Measurements from ENCODE around the gene WWC1. TPM values are rescaled to one million over a fixed set of nuclear protein-coding genes. Genes with fewer than 3 reads are reported as not detected.

Gene WWC1
- total and polyA plus RNA-seq, 10 of the 15 experiments (the other 5 are each of a cell fraction or from before 2014, with no cell fraction given): 0.50 to 7.8 (median 2.5) TPM

DNA sequence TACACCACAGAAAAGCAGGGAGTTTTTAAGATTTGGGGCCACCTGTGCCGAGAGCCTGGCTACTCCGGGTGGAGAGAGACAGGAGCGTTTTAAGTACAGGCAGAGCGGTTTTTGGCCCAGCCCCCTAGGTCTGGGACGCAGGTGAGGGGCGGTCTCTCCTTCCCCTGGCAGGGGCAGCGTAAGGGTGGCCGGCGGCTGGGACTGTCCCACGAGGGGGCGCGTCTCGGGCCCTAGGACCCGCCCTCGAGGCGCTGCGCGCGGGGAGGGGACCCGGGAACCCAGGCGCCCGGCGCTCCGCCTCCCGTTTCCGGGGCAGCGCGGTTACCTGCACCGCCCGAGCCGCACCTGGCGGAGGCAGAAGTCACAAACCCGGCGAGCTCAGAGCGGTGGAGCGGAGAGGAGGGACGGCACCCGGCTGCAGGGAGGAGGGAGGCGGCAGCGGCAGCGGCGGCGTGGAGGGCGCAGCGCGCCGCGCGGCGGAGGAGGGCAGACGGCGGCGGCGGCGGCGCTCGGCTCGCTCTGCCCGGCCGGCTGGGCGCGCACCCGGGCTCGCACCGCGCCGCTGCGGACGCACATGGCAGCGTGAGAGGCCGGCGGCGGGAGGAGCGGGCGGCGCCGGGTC lies at the start of gene WWC1 (continued):
- TF ChIP-seq, protein P1, sequence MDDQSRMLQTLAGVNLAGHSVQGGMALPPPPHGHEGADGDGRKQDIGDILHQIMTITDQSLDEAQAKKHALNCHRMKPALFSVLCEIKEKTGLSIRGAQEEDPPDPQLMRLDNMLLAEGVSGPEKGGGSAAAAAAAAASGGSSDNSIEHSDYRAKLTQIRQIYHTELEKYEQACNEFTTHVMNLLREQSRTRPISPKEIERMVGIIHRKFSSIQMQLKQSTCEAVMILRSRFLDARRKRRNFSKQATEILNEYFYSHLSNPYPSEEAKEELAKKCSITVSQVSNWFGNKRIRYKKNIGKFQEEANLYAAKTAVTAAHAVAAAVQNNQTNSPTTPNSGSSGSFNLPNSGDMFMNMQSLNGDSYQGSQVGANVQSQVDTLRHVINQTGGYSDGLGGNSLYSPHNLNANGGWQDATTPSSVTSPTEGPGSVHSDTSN (IDR thresholded peaks at IDR 0.05; ENCODE audit: insufficient replicate concordance, low read depth, low read length): no peak
- TF ChIP-seq MEF2B (IDR thresholded peaks at IDR 0.05; ENCODE audit: partially characterized antibody, poor library complexity, severe bottlenecking) (no peak), MXI1 (IDR thresholded peaks at IDR 0.05; ENCODE audit: low read depth, low read length) (no peak), ASH2L (IDR thresholded peaks at IDR 0.05; ENCODE audit: borderline replicate concordance, low read depth) (no peak), STAT3 (IDR thresholded peaks at IDR 0.05; ENCODE audit: low read depth, low read length) (no peak), BCL11A (IDR thresholded peaks at IDR 0.05; ENCODE audit: low read depth, low read length) (no peak), TCF3 (IDR thresholded peaks at IDR 0.05; ENCODE audit: borderline replicate concordance, insufficient read depth, low read depth, low read length) (peak; percentile 70), WRNIP1 (IDR thresholded peaks at IDR 0.05; ENCODE audit: borderline replicate concordance, low read depth, low read length) (no peak), LARP7 (IDR thresholded peaks at IDR 0.05) (0 out of 2 replicates have a peak, but pooled peaks have one; percentile 28), DPF2 (IDR thresholded peaks at IDR 0.05) (no peak), POLR2A (IDR thresholded peaks at IDR 0.05; ENCODE audit: low read depth, low read length) (peak; percentile 76), GATAD2B (conservative IDR thresholded peaks at IDR 0.05; ENCODE audit: low read depth) (peak; percentile 58; the same call in 1 of the 2 replicates), NR2F1 (conservative IDR thresholded peaks at IDR 0.05) (0 out of 2 replicates have a peak, but pooled peaks have one; percentile 19), MYC (IDR thresholded peaks at IDR 0.05; ENCODE audit: insufficient read depth, insufficient read length, insufficient replicate concordance, low read length, severe bottlenecking) (no peak), RAD21 (IDR thresholded peaks at IDR 0.05; ENCODE audit: insufficient read depth, low read depth, low read length) (peak; percentile 24; the same call in 1 of the 2 replicates), STAT1 (conservative IDR thresholded peaks at IDR 0.05) (no peak)
- TF ChIP-seq, protein P2, sequence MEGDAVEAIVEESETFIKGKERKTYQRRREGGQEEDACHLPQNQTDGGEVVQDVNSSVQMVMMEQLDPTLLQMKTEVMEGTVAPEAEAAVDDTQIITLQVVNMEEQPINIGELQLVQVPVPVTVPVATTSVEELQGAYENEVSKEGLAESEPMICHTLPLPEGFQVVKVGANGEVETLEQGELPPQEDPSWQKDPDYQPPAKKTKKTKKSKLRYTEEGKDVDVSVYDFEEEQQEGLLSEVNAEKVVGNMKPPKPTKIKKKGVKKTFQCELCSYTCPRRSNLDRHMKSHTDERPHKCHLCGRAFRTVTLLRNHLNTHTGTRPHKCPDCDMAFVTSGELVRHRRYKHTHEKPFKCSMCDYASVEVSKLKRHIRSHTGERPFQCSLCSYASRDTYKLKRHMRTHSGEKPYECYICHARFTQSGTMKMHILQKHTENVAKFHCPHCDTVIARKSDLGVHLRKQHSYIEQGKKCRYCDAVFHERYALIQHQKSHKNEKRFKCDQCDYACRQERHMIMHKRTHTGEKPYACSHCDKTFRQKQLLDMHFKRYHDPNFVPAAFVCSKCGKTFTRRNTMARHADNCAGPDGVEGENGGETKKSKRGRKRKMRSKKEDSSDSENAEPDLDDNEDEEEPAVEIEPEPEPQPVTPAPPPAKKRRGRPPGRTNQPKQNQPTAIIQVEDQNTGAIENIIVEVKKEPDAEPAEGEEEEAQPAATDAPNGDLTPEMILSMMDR (IDR thresholded peaks at IDR 0.05 in 2 of 3, conservative IDR thresholded peaks at IDR 0.05 in 1 of 3; ENCODE audit: control insufficient read depth in 2 of 3, extremely low read depth in 1 of 3, insufficient read depth in 1 of 3, low read depth in 3 of 3, low read length in 3 of 3): peak in 2 of 3 experiments; percentile 4 to 20; a peak in 1 of 6 replicates
- TF ChIP-seq, protein P3, sequence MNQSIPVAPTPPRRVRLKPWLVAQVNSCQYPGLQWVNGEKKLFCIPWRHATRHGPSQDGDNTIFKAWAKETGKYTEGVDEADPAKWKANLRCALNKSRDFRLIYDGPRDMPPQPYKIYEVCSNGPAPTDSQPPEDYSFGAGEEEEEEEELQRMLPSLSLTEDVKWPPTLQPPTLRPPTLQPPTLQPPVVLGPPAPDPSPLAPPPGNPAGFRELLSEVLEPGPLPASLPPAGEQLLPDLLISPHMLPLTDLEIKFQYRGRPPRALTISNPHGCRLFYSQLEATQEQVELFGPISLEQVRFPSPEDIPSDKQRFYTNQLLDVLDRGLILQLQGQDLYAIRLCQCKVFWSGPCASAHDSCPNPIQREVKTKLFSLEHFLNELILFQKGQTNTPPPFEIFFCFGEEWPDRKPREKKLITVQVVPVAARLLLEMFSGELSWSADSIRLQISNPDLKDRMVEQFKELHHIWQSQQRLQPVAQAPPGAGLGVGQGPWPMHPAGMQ (IDR thresholded peaks at IDR 0.05; ENCODE audit: borderline replicate concordance): no peak
- TF ChIP-seq, protein P4, sequence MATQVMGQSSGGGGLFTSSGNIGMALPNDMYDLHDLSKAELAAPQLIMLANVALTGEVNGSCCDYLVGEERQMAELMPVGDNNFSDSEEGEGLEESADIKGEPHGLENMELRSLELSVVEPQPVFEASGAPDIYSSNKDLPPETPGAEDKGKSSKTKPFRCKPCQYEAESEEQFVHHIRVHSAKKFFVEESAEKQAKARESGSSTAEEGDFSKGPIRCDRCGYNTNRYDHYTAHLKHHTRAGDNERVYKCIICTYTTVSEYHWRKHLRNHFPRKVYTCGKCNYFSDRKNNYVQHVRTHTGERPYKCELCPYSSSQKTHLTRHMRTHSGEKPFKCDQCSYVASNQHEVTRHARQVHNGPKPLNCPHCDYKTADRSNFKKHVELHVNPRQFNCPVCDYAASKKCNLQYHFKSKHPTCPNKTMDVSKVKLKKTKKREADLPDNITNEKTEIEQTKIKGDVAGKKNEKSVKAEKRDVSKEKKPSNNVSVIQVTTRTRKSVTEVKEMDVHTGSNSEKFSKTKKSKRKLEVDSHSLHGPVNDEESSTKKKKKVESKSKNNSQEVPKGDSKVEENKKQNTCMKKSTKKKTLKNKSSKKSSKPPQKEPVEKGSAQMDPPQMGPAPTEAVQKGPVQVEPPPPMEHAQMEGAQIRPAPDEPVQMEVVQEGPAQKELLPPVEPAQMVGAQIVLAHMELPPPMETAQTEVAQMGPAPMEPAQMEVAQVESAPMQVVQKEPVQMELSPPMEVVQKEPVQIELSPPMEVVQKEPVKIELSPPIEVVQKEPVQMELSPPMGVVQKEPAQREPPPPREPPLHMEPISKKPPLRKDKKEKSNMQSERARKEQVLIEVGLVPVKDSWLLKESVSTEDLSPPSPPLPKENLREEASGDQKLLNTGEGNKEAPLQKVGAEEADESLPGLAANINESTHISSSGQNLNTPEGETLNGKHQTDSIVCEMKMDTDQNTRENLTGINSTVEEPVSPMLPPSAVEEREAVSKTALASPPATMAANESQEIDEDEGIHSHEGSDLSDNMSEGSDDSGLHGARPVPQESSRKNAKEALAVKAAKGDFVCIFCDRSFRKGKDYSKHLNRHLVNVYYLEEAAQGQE (IDR thresholded peaks at IDR 0.05; ENCODE audit: low read depth, low read length): no peak
- TF ChIP-seq, protein P5, sequence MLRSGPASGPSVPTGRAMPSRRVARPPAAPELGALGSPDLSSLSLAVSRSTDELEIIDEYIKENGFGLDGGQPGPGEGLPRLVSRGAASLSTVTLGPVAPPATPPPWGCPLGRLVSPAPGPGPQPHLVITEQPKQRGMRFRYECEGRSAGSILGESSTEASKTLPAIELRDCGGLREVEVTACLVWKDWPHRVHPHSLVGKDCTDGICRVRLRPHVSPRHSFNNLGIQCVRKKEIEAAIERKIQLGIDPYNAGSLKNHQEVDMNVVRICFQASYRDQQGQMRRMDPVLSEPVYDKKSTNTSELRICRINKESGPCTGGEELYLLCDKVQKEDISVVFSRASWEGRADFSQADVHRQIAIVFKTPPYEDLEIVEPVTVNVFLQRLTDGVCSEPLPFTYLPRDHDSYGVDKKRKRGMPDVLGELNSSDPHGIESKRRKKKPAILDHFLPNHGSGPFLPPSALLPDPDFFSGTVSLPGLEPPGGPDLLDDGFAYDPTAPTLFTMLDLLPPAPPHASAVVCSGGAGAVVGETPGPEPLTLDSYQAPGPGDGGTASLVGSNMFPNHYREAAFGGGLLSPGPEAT (IDR thresholded peaks at IDR 0.05; ENCODE audit: low read depth): no peak
